OCI-LY3 (cell line): Measurements from ENCODE around the gene NOS2.

ENCODE experiments used
- EZH2phosphoT487 ChIP-seq: fragments of 200-600 bp; shearing (Covaris generic); IDR thresholded peaks from 2 replicates; pipeline ENCODE4 v1.6.1; 2018; ENCODE audit warnings: antibody characterized with exemption, mixed run types, low read depth
- TF ChIP-seq, protein P1 (sequence below): fragments of 200-600, 300-600 bp; sonication (generic); IDR thresholded peaks from 2 replicates; pipeline ENCODE4 v1.5.1; 2014; ENCODE audit warnings: antibody characterized with exemption, low read length, low read depth

DNA sequence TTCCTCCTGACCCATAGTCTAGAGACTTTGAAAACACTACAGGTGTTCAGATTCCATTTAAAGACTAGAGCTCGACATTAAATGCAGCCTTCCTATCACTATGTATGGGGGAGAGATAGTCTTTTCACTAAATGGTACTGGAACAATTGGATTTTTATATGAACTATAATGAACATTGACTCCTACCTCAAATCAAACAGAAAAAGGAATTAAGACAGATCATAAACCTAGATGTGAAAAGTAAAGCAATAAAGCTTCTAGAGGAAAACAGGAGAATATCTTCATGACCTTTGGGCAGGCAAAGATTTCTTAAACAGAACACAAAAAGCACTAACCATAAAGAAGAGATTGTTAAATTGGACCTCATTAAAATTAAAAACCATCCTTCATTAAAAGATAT lies 18.8 kb upstream of the NOS2 start:
- TF ChIP-seq, protein P1, sequence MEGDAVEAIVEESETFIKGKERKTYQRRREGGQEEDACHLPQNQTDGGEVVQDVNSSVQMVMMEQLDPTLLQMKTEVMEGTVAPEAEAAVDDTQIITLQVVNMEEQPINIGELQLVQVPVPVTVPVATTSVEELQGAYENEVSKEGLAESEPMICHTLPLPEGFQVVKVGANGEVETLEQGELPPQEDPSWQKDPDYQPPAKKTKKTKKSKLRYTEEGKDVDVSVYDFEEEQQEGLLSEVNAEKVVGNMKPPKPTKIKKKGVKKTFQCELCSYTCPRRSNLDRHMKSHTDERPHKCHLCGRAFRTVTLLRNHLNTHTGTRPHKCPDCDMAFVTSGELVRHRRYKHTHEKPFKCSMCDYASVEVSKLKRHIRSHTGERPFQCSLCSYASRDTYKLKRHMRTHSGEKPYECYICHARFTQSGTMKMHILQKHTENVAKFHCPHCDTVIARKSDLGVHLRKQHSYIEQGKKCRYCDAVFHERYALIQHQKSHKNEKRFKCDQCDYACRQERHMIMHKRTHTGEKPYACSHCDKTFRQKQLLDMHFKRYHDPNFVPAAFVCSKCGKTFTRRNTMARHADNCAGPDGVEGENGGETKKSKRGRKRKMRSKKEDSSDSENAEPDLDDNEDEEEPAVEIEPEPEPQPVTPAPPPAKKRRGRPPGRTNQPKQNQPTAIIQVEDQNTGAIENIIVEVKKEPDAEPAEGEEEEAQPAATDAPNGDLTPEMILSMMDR, result no peak
- TF ChIP-seq EZH2phosphoT487, result no peak
